GM19351 (cell line): ENCODE data around the gene MRPL28.
"Not testable (repeated sequence)": the region's sequence is repeated elsewhere in the genome, so short reads cannot be mapped to it uniquely, and the experiment has no call there.

Source experiments
- ATAC-seq: cut with Tn5 transposase; IDR thresholded peaks from one replicate; pipeline ENCODE4 v1.9.1; 2021; ENCODE audit warnings: mild to moderate bottlenecking, moderate library complexity; ENCODE audit not compliant: unreplicated experiment

The MRPL28 gene

GRCh38 chr16:391885-392335, 21.6 kb upstream of the MRPL28 start:
- no peak for ATAC-seq

GRCh38 chr16:389352-389751, 19.0 kb upstream of the MRPL28 start:
- ATAC-seq: no peak

- not testable (repeated sequence) for ATAC-seq
Measured at GRCh38 chr16:387761-388666, 17.7 kb upstream of the MRPL28 start.

GRCh38 chr16:386641-387156, 16.4 kb upstream of the MRPL28 start:
- ATAC-seq: no peak

GRCh38 chr16:383326-384051, 13.2 kb upstream of the MRPL28 start:
- ATAC-seq: no peak

- ATAC-seq: peak; percentile 55
Measured at GRCh38 chr16:381789-382717, 11.7 kb upstream of the MRPL28 start, which contains the start of gene PGAP6. Gene PGAP6 (minus strand): TSS chr16:381978. CDS start chr16:381821, 157 bp downstream.

GRCh38 chr16:381012-381788, 10.9 kb upstream of the MRPL28 start:
- ATAC-seq: peak; percentile 31

GRCh38 chr16:380762-381011, 10.3 kb upstream of the MRPL28 start:
- ATAC-seq: no peak

- ATAC-seq: no peak
Measured at GRCh38 chr16:379961-380761, 9.8 kb upstream of the MRPL28 start.

- no peak for ATAC-seq
Measured at GRCh38 chr16:379183-379960, 9.0 kb upstream of the MRPL28 start.

- no peak for ATAC-seq
Measured at GRCh38 chr16:378821-379182, 8.5 kb upstream of the MRPL28 start.

GRCh38 chr16:378113-378820, 7.9 kb upstream of the MRPL28 start:
- not testable (repeated sequence) for ATAC-seq

- no peak for ATAC-seq
Measured at GRCh38 chr16:377419-377951, 7.1 kb upstream of the MRPL28 start.

- no peak for ATAC-seq
Measured at GRCh38 chr16:376817-377418, 6.6 kb upstream of the MRPL28 start.

- ATAC-seq: no peak
Measured at GRCh38 chr16:375927-376816, 5.8 kb upstream of the MRPL28 start.

GRCh38 chr16:375212-375611, 4.9 kb upstream of the MRPL28 start:
- ATAC-seq: no peak
